GM19351 (cell line): ENCODE measurements around the gene MTMR12.
"Not testable (repeated sequence)": the region's sequence is repeated elsewhere in the genome, so short reads cannot be mapped to it uniquely, and the experiment has no call there.

Experiments used
- ATAC-seq: cut with Tn5 transposase; IDR thresholded peaks from one replicate; pipeline ENCODE4 v1.9.1; 2021; ENCODE audit warnings: mild to moderate bottlenecking, moderate library complexity; ENCODE audit not compliant: unreplicated experiment

MTMR12 gene

DNA sequence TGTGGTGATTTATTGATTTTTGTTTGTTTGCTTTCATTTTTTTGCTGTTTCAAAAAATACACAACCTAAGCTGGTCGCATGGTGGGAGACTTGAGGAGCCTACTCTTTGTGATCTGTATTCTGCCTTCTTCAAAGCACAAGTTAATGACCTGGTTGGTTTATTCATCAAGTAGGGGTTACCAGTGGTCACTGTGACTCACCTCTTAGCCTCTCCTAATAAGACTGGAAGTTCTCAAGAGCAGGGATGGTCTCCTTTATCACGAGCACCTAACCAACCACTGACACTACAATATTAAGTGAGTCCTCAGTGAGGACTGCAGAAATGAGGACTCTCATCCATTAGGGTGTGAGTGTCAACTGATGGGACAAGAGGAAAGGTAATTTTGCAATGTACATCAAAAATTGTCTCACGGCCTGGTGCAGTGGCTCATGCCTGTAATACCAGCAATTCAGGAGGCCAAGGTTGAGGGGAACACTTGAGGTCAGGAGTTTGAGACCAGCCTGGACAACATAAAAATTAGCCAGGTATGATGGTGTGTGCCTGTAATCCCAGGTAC, 13.6 kb upstream of the MTMR12 start:
- no peak for ATAC-seq

DNA sequence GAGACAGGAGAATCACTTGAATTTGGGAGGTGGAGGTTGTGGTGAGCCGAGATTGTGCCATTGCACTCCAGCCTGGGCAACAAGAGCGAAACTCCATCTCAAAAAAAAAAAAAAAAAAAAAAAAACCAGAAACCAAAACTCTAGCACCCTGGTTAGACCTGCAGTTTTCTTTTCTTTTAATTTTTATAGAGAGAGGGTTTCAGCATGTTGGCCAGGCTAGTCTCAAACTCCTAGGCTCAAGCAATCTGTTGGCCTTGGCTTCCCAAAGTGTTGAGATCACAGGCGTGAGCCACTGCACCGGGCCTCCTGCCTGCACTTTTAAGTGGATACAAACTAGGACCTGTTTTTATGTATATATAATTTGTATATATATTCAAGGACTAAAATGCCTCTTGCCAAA, 12.9 kb upstream of the MTMR12 start:
- no peak for ATAC-seq

DNA sequence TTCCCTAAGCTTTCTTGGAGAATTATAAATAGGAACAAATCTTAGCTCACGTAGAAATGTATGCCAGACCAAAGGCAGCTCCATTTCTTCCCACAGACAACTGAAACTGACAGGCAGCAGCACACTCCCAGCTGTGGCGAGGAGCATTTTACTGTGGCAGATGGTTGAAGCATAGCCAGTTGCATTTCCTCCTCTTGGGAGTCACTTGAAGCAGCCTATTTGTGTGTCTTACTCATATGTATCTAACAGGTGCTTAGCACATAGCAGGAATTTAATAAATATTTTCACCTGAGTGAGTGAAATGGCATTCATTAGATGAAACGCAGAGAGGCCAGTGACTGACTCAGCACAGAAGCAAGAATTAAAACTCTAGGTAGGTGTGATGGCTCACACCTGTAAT, 12.3 kb upstream of the MTMR12 start:
- ATAC-seq, result peak; percentile 62

DNA sequence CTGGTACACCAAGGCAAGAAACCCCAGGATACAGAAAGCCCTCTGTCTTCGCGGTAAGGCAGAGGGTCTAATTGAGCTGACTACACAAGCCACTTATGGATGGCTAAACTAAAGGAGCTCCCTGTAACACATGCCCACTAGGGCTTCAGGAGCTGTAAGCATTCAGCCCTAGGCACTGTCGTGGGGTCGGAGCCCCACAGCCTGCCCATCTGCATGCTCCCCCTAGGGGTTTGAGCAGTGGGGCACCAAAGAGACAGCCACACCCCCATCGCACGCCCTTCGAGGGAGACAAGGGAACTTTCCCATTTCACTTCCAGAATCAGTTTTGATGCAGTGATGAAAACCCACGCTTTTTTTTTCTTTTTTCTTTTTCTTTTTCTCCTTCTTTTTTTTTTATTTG, 11.0 kb upstream of the MTMR12 start:
- no peak for ATAC-seq

DNA sequence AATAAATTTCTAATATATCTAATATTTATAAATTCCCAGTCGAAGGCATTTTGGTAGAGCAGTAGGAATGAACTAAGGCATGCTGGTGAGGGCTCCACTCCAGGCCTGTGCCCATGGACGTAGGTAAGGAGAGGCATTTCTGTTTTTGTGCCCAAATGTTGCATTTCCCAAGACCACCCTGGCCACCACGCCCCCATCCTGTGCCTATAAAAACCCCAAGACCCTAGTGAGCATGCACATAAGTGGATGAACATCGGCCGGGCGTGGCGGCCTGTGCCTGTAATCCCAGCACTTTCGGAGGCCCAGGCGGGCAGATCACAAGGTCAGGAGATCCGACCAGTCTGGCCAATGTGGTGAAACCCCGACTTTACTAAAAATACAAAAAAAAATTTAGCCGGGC, 10.1 kb upstream of the MTMR12 start:
- no peak for ATAC-seq

DNA sequence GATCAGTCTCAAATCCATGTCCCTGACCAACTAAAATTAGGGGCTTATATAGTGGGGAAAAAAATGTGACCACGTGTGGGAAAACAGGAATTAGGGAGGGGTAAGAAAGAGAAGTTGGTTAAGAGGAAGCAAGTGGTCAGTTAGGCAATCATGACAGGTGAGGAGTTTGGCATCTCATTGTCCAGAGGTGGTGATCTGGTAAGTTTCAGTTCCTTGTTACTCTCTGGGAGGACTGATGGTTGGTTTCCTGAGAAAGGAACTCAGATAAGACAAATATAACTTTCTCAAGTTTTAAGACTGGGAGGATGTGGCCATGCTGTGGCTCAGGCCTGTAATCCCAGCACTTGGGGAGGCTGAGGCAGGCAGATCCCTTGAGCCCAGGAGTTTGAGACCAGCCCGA, 9.0 kb upstream of the MTMR12 start:
- not testable (repeated sequence) for ATAC-seq

DNA sequence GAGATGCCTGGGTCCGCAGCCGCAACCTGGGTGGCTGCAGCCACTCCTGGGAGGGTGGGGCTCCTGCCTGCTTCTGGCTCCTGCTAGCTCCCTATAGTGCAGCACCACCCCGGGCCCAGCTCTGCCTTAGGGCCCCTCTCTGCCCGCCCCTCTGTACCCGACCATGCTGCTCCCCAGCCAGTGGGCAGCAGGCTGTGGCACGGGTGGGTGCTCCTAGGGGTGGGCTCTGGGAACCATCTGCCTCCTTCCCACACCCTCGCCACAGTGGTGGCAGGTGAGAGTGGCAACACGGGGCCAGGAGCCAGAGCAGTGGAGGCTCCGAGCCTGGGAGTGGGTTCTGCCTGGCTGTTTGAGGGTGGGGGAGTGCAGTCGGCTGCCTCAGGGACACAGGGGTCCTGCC, 7.8 kb upstream of the MTMR12 start:
- no peak for ATAC-seq

DNA sequence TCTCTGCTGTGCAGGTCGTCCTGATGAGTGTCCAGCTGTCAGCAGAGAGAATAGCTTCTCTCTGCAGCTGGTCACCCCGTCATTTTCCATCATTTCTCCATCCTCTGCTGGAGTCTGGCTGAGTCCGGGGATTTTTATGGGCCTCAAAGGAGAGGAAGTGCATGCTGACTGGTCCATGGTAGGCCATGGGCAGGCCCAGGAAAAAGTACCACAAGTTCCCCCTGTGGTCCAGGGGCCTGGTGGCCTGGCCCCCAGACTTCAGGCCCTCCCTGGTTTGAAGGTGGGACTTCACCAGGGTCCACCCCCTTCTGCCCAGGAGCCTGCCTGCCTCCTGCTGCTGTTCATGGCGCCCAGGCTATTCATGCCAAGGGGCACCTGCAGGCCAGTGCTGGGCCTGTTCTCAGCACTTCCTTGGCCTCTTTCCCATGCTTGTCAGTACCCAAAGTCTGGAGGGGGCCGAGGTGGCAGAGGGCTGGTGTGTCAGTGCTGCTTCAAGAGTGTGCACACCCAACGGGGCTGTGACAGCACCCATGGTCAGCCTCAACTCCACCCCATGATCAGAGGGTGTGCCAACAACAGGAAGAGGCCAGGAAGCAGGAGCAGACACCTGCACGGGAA, 7.3 kb upstream of the MTMR12 start:
- ATAC-seq, result no peak

DNA sequence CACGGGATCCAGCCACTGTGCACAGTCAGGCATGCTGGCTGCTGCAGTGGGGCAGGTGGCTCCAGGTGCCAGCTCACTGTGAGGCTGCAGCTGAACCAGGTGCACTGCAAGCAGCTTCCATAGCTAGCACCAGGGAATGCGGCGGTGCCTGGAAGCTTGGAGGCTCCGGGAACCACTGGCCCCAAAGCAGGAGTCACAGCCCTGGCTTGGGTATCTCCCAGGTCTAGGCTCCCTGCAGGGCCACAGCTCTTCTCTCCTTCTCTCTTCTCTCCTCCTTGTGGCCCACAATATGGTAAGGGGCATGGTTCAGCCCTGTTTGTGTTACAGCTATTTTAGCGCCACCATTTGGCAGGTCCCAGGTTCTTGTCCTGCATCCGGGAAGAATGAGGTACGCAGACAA, 6.7 kb upstream of the MTMR12 start:
- ATAC-seq, result no peak

DNA sequence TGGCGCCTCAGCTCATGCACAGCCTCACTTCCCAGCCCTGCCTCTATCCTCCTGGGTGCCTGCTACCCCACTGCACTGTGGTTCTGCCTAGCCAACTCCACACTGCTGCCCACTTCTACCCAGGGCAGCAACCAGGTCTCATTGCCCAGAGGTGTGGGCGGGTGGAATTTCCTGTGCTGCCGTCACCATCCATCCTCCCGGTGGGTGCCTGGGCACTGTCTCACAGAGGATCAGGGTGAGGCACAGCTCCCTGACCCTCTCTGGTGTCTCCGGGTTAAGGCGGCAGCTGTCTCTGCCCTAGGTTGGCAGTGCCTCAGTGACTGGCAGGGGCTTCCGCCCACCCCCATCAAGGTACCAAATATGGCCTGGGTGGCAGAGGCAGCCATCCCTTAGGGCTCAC, 4.3 kb upstream of the MTMR12 start:
- ATAC-seq, result no peak

DNA sequence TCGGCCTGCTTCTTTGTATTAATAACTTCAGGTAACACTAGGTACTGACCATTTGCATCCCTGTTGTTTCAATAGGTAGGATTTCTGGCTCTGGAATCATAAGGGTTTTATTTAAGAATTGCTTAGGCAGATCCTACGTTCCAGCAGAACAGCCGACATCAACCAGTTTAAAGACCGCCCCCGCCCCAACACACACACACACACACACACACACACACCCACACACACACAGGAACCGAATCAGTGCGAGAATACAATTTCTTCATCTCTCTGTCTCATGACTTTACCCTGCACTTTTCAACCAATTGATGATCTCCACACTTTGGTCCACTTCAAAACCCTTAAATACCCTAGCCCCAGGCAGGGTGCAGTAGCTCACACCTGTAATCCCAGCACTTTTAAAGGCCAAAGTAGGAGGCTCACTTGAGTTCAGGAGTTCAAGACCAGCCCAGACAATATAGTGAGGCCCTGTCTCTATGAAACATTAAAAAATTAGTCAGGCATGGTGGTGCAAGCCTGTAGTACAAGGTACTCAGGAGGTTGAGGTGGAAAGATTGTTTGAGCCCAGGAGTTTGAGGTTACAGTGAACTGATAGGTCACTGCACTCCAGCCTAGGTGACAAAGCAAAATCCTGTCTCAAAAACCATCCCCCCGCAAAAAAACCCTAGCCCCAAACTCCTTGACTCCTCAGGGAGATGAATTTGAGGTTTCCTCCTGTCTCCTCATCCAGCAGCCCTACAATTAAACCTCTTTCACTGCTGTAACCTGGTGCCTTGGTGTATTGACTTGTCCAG, 2.7 kb upstream of the MTMR12 start:
- ATAC-seq, result no peak

DNA sequence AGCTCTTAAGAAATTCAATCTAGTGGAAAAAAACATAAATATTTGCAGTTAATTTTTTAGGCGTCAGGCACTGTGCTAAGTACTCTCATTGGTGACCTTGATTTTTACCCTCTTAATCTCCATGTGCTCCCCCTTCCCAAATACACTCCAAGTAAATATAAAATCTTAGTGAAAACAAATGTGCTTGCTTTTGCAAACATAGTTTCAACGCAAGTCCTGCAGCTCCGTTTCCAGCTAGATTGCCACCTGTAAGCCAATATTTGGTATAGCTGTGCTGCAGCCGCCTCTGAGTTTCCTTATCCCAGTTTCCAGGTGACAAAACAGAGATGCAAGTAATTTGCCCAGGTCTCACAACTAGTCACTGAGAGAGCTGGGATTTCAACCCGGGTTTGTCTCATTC, 1.9 kb upstream of the MTMR12 start:
- ATAC-seq, result no peak

DNA sequence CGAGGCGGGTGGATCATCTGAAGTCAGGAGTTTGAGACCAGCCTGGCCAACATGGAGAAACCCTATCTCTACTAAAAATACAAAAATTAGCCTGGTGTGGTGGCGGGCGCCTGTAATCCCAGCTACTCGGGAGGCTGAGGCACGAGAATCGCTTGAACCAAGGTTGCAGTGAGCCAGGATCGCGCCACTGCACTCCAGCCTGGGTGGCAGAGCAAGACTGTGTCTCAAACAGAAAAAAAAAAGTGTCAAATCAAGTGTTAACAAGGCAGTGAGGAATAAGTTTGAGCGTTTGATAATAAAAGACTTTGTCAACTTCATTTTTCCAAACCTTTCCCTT, 1.4 kb upstream of the MTMR12 start:
- not testable (repeated sequence) for ATAC-seq

DNA sequence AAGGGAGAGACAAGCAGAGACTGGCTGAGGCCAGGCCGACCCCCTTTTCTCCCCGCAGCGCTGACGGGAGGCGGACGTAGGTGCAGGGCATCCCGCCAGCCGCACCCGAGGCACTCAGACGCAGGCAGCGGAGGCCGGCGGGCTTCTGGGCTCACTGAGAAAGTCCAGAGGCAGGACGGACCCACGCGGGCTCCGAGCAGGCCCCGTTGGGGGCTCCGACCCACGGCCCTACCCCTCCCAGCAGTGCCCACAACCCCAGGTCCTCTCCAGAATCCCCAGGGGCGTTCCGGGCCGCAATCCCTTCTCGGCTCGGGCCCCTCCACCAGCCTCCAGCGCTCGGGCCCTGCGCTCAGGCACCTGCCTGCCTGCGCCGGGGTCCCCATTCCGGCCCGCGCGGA, 543 bp downstream of the MTMR12 start:
- peak; percentile 22 for ATAC-seq

DNA sequence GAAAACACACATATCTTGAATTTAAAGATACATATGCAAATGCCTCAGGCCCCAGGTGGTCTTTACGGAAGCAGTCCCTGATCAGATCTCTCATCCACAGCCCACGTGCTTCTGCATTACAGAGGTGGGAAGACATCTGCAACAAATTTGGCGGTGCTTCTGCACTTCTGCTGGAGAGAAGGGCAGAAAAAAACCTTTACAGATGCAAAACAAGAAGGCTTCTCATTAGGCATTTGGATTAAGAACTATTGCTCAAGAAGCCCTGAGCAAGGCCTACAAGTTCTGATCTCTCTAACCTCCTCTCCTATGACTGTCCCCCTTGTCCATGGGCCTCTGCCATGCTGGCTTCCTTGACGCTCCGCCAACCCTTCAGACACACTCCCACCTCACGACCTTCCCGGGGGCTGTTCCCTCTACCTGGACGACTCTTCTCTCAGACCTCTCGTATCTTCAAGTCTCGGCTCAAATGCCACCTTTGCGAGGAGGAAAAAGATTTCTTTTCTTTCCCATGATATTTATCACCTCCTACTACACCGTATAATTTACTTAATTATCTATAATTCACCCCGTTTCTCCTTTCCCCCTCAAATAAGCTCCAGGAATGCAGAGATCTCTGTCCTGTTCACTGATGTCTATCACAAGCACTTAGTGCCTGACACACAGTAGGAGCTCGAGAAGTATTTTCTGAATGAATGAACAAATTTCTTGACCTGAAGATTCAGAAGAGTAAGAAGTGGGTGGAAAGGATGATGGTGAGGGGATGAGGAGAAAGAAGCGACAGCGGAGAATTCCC, 1.1 kb downstream of the MTMR12 start:
- no peak for ATAC-seq

DNA sequence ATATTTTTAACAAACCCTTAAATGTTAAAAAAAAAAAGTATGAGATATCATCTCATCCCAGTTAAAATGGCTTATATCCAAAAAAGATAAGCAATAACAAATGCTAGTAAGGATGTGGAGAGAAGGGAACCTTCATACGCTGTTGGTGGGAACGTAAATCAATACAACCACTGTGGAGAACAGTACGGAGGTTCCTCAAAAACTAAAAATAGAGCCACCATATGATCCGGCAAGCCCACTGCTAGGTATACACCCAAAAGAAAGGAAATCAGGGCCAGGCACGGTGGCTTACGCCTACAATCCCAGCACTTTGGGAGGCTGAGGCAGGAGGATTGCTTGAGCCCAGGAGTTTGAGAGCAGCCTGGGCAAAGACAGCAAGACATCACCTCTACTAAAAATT, 3.0 kb downstream of the MTMR12 start:
- ATAC-seq, result no peak

DNA sequence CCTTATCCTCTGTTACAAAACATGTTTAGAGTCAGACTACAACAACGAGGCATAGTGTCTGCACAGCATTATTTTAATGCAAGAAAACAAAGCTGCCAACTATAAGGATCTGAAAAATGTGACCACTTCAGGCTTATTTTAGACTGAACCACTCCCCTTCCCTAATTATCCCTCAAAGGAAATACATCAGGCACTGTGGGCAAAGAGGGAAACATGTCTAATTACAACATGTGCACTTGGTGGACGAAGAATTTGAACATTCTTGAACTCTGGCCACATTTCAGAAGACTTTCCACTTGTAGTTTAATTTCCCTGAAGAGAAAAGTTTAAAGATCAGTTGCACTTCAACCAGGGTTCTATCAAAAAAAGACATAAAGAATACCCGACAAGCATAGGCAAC, 3.8 kb downstream of the MTMR12 start:
- ATAC-seq, result no peak

DNA sequence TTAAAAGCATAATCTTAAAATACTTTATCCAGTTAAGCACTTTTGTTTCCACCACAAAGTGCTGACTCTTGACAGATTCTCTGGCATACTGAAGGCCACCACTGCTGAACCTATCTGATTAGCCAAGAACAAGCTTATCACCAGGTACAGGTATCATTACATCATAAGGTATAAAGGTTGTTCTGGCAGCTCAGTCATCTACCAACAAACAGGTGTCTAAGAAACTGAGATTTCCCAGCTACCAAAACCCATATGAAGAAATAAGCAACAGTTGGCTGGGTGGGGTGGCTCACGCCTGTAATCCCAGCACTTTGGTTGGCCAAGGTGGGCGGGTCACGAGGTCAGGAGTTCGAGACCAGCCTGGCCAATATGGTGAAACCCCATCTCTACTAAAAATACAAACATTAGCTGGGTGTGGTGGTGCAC, 5.0 kb downstream of the MTMR12 start:
- no peak for ATAC-seq

DNA sequence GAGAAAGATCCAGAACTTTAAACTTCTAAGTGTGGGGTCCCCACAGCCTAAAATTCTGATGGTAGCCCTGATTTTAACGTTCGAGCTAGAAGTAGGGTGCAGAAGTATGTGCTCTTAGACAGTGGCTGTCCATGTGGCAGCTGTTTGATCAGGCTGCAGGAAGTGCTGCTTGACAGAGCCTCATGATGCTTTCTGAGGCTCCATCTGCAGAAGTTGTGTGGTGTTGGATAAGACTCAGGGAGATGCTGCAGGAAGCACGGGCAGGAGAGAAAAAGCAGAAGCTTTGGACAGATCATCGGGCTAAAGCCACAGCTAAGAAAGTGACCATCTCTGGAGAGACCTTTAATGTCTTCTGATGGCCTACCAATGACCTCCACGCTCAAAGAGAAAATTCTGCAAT, 8.1 kb downstream of the MTMR12 start:
- ATAC-seq, result no peak

DNA sequence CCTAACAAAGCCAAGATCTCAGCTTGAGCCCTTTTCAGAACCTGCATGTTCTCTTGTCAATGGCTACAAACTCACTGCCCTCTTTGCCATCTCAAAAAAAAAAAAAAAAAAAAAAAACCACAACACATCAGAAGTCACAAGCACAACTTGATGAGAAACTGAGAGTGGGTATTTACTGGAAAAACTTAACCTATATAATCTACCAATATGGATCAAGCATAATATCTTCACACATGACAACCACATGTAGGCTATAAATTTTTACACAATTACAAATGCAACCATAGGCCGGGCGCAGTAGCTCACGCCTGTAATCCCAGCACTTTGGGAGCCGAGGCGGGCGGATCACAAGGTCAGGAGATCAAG, 9.0 kb downstream of the MTMR12 start:
- no peak for ATAC-seq

DNA sequence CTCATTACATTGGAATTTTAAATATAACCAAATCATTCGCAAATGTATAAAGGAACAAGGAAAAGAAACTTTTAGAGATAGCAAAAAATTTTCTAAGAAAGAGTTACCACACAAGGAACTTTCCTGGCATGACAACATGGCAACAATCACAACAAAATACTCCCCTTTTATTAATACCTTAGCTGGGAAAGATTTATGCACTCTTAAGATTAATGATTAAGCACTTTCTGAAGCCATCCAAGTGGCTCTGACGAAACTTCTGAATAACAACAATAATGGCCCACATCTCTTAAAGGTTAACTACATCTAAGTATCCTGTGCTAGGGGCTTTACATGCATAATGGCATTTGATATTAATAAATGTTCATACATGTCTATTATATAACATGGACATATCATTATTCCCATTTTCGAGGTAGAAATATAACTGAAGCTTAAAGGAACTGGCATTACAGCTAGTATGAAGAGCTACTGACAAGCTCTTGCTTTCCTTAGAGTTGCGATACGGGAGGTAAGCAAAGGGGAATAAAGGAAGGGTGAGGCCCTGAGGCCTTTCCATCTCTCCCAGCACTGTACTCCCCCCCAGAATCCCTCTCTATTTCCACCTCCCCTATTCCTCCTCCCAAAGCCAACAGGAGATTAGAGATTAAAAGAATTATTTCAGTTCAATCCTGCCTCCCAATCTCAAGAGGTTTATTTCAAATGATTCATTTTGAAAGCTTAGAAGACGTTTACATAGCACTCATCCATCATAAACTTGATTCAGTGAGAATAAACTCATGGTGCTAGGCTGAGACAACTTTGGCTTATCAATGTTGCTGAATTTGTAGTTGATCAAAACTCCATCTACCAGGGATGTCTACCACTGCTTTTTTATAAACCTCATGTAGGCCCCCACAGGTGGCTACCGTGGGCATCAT, 9.6 kb downstream of the MTMR12 start:
- no peak for ATAC-seq
